ENCODE data around the gene TFEB.

Gene TFEB

DNA sequence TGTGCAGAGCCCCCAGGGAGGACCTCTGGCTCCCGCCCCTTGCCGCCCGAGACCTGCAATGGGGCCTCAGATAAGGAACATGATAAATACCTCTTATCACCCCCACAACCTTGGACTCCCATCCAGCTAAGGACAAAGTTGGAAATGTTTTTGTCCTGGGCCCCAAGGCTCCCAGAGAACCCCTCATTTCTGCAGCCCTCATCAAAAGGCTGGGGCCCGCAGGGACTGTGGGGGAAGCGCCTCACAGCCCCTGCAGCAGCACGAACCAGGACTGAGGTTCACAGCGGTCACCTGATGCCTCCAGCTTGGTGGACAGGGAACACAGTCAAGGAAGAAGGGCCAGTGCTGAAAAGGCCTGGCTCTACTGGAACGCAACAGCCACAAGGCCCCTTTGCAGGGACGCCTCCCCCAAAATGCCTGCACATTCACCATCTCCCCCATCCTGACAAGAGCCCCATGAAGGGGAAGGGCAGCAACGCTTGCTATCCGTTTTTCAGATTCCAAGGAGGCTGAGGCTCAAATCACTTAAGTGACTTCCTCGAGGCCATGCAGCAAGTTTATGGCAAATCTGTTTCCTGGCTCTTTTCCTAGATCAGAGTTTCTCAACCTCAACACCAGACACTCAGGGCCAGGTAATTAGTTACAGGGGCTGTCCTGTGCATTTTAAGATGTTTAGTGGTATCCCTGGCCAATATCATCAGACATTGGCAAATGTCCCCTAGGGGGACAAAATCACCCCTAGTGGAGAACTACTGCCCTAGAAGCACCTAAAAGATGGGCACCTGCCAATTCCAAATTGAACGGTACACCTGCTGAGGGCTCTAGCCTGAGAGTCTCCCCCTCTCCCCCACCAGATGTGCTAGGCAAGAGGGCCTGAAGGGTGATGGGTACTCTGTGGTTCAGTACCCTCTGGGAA, 10.6 kb downstream of the TFEB start:
- DNase-seq (ENCODE audit: insufficient read length, low spot score) (no peak), FAIRE-seq (no peak)

DNA sequence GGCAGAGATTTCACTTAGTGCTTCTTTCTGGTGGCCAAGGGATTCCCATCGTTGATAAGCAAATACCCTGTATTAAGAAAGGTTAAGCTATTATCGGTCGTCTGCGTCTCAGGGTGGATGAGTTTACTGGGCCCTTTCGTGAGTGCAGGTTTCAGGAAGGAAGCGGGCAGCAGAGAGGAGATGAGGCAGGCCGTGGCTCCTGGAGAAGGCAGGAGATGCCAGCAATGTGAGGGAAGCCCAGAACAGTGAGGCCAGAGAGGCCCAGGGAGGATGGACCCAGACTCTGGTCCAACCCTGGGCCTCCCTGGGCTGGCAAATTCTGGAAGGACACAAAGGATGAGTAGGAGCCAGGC, 11.2 kb downstream of the TFEB start:
- FAIRE-seq (no peak), DNase-seq (ENCODE audit: insufficient read length, low spot score) (no peak)

DNA sequence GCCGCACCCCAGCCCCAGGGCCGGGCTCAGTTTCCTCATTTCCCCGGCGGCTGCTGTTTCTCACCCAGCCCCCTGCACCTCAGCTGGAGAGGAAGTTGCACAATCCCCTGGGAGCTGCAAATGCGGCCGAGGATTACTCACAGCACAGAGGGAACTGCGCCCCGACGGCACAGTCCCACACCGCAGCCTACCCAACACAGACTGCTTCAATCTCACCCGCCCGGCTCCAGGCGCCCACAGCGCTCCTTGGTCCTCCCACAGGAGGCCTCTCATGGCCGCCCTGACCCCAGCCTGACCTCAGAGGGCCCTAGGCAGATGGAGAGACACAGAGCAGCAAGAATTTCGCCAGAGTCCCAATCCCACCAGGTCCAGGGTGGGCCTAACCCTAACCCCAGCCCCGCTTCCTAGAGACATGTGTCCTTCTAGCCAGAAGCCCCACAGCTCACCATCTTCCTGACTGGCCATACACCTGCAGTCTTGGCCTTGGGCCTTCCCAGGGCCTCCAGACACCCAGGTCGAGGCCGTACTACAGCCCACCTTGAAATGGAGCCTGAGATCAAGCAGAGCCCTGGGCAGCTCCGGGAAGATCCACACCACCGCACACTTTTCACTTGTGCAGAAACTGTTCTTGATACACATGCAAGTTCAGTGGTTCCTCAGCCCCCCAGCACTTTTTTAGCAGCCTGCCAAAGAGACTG, 11.7 kb downstream of the TFEB start:
- DNase-seq (ENCODE audit: insufficient read length, low spot score) (peak; percentile 94), FAIRE-seq (peak; percentile 55)

DNA sequence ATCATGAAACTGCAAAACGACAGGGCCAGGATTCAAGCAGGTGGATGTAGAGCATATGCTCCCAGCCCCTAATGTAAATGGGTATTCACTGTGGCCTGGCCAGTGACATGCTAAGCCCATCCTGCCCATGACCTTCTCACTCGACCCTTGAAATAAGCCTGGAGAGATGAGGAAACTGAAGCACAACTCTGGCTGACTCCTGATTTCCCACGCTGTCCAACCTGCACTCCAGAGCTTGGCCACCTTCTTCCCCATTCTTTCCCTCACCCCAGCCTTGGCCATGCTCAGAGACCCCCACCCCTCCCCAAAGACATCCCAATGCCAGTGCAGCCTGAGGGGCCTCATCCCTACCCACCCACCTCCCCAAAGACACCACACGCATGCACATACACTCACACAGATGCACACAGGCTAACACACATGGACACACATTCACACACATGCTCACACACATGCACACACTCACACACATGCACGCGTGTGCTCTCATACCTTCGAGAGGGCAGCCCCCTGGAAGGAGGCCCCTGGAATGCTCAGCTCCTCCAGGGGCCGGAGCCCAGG, 12.4 kb downstream of the TFEB start:
- FAIRE-seq (peak; percentile 65), DNase-seq (ENCODE audit: insufficient read length, low spot score) (no peak)

DNA sequence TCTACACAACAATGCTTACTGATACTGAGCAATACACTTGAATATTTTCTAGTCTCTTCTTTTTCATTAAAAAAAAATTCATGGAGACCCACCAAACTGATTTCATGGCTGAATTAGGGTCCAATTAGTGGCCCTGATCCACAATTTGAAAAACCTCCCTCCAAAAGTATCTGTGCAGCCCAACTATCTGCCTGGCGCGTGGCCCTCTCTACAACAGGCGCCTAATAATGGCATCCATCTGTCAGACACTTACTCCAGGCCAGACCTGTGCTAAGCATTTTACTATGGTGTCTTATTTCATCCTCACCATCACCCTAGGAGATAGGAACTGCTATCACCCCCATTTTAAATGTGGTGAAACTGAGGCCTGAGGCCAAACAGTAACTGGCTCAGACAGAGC, 14.0 kb downstream of the TFEB start:
- FAIRE-seq (no peak), DNase-seq (ENCODE audit: insufficient read length, low spot score) (no peak)

DNA sequence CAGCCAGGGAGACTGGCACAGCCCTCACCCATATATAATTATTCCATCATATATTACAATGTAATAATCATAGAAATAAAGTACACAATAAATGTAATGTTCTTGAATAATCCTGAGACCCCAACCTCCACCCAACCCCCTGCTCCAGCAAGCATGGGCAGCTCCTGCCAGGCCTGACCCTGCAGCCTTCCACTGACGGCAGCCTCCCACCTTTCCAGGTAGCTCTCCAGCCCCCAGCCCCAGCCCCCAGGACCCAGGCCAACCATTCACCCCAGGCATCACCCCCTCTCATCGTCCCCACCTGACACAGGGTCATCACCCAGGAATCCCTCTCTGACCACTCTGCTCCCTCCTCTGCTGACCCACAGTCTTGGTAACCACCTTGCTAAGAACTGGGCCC, 14.6 kb downstream of the TFEB start:
- DNase-seq (ENCODE audit: insufficient read length, low spot score) (no peak), FAIRE-seq (no peak)

DNA sequence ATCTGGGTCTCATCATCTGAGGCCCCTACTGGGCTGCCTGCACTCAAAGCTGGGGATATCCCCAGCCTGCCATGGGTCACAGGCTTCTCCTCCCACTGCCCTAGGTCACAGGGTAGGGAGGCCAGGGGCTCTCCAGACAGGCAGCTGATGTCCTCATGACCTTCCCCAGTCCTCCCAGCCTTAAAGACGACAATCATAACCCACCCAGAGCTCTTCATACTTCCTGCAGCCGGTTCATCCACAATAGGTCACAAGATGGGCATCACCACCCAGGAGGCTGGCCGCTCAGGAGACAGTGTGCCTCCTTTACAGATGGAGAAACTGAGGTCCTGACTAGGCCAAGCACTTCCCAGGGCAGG, 15.2 kb downstream of the TFEB start:
- no peak for FAIRE-seq
- no peak for DNase-seq (ENCODE audit: insufficient read length, low spot score)

DNA sequence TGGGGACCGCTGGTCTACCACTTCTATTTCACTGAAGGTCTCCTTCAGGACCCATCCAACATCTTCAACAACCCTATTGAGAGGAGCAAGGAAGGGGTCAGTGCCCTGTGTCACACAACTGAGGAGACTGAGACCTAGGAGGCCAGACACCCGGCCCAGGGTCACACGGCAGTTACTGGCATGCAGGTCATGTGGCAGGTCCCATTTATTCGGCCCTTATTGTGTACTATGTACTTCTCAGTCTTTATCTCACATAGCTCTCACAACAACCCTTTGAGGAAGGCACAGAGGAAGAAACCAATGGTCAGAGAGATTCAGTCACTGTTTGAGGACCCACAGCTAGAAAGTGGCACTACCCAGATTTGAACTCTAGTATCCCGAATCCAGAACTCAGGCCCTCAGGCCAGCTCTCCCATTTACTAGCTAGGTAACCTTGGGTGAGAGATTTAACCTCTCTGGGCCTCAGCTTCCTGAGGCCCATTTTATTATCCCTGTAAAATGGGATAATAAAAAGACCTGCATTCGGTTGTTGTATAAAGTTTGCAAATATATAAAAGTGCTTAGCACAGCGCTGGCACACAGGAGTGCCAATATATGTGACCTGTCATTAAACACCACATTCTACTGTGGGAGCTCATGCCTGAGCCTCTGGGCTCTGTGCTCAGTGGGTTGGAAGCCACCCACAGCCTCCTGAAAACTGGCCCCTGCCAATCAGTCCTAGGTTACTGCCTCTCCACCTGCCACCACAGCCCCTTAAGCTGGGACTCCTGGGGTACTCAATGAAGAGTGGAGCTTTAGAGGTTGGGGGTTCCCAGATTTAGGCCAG, 15.8 kb downstream of the TFEB start:
- DNase-seq (ENCODE audit: insufficient read length, low spot score), result no peak
- no peak for FAIRE-seq

DNA sequence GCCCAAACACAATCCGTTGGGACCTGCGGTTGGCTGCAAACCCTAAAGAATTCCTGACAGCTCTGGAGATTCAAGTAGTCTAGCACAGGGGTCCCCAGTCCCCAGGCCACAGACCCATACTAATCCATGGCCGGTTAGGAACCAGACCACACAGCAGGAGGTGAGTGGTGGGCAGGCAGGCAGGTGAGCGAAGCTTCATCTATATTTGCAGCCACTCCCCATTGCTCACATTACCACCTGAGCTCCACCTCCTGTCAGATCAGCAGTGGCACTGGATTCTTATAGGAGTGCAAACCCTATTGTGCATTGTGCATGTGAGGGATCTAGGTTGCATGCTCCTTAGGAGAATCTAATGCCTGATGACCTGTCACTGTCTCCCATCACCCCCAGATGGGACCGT, 16.6 kb downstream of the TFEB start:
- DNase-seq (ENCODE audit: insufficient read length, low spot score) (no peak), FAIRE-seq (no peak)

DNA sequence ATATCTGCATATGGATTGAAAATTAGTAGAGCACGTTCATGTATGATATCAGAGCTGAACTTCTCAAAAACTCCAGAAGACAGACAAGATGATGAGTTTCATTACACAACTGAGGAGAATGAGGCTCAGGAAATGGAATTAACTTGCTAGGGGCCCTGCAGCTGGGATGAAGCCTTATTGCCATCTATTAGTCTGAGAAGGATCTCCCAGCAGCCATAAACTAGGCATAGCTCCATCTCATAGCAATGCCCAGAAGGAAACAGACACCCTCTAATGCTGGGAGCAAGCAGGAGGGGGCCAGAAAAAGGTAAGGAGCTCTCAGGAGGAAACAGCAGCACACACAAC, 18.0 kb downstream of the TFEB start:
- FAIRE-seq (no peak), DNase-seq (ENCODE audit: insufficient read length, low spot score) (no peak)

DNA sequence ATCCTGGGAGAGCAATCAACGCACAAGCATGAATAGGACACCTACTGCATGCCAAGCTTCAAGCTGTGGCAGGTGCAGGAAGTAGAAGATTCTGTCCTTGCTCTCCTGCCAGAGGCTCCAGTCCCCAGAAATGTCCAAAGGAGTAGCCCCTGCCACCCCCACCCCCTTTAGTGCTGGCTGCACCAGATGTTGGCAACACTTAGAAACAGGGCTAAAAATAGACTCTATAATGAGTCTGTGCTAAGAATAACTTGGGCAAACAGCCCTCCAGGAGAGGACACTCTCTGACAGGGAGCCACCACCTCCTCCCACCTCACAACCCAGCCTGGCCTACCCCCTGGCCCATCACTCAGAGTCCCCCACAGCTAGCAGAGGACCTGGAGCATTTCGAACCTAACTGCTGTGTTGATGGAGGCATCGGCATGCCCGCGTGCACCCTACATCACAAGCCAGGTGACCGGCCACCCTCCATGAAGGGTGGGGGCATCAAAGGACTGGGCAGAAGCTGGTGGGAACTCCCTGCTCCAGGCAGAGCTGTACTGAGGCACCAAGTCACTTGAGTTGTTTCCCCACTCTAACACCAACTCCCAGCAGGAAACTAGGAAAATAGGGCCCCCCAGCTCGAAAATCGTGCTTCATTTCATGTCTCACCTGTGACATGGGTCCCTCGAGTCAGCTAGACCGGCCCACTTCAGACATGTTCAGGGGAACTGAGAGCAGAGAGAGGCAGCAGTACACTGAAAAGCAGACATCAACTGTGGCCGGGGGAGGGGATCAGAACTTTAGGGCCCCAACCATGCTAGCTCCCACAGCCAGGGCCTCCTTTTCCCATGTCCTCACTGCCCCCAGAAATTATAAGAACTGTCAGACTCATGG, 18.7 kb downstream of the TFEB start:
- FAIRE-seq, result no peak
- no peak for DNase-seq (ENCODE audit: insufficient read length, low spot score)

DNA sequence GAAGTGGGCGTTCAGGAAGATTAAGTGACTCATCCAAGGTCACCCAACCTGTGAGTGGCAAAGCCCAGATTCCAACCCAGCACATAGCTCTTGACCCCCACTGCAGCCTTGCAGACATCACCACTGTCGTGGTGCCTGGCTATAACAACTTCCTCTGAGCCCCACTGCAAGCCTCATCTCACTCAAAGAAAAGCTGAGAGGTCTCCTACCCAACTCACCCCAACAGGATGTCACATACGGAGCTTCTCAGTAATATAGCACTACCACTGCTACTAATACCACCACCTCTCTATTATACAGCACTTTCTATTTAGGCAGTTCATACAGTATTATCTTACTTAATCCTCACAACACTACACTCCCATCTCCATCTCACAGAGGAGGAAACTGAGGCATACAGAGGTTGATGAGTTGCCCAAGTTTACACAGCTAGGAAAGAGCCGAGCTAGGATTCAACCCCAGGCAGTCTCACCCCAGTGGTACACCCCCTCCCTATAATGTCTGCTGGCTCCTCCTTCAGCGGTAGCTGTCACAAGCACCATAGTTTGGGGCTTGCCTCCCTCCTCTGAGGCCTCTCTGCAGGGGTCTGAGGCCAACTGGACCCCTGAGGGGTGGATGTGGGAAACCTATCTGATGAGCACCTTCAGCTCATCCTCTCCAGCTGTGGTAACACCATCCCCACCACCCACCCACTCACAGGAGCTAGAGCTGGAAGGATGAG, 19.5 kb downstream of the TFEB start:
- FAIRE-seq (no peak), DNase-seq (ENCODE audit: insufficient read length, low spot score) (no peak)

DNA sequence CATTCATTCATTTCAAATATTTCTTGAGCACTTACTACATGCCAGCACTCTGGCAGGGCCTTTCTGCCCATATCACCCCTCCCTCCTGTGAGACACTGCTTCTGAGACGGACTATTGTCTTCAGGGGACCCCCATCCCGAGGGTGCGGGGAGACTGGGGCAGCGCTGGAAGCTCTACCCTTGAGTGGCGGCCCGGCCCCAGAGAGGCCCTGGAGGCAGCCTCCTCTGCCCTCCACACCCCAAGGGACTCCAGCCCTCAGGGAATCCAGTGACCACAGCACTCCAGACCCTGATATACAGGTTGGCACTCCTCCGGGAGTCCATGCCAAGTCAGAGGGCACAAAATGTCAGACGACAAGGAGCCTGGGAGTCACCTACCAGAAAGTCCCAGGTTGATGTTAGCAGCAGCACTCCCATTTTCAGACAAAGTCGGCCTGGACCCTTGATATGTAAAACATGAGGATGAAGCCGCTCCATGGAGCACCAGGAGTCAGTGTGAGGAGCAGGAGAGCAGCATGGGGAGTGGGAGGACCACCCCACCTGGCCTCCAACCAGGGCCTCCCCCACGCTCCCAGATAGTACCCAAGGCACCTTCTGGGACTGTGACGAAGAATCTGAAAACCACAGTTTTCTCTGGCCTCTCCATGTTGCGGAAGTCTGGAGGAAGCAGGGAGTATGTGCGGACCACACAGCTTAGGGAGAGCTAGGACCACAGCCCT, 20.7 kb downstream of the TFEB start:
- DNase-seq (ENCODE audit: insufficient read length, low spot score) (no peak), FAIRE-seq (no peak)

DNA sequence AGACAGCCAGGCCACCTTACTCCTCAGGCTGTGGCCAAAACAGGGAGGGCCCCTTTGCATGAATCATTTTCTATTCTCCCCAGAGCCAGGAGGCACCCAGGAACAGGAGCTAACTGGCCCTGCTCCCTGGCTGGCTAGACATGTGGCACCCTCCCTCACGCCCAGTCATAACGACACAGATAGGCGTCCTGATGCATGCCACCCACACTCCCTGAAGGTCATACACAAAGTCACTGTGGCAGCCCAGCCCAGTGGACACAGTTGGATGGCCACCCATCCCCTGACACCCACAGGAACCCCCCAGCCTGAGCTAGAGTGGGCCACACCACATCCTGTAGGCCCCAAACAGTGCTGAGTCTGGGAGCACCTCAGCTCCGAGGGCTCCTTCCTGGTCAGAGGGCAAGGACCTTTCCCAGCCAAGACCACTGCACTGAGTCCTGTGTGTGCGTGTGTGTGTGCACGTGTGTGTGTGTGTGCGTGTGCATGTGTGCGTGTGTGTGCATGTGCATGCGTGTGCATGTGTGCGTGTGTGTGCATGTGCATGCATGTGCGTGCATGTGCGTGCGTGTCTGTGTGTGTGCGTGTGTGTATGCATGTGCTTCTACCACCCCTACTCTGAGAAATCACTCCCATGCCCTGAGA, 21.6 kb downstream of the TFEB start:
- peak; percentile 92 for FAIRE-seq
- no peak for DNase-seq (ENCODE audit: insufficient read length, low spot score)

DNA sequence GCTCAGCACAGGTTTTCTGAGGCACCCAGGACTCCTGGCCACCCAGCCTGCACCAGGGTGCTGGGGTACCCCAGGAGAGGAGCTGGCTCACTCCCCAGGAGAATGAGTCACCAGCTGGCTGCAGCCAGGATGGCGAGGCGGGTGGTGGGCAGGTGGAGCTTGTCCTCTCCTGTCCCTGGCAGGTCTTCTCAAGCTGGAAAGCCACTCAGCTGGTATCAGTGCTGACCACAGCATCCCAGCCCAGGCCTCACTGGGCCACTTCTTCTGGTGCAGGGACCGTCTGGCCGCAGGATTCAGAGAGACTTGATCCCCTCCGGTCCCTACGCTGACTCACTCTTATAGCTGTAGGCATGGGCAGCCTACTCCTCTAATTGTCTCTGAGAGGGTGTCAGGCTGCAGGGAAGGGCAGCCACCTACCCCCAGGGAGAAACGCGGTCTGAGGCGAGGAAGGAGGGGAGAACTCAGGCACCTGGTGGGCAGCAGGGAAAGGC, 22.2 kb downstream of the TFEB start:
- peak; percentile 84 for DNase-seq (ENCODE audit: insufficient read length, low spot score)
- no peak for FAIRE-seq

DNA sequence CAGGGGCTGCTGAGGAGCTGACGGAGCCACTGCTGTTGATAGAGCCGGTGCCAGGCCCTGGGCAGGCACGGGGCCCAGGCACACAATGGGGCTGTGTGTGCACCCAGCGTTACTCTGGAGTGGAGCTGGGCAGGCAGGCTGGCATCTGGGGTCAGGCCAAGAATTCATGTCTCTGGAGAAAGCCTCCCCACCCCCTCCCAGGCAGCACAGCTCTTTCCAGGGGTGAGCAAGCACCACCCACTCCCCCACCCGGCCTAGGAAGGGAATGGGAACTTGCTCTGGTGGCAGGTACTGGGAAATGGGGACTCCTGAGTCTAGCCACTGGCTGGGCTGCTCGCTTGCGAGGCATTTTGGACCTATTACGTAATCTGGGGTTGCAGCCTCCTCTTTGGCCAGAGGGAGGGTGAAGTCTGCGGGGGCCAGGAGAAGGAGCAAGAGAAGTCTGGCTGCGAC, 22.7 kb downstream of the TFEB start:
- FAIRE-seq (no peak), DNase-seq (ENCODE audit: insufficient read length, low spot score) (no peak)

DNA sequence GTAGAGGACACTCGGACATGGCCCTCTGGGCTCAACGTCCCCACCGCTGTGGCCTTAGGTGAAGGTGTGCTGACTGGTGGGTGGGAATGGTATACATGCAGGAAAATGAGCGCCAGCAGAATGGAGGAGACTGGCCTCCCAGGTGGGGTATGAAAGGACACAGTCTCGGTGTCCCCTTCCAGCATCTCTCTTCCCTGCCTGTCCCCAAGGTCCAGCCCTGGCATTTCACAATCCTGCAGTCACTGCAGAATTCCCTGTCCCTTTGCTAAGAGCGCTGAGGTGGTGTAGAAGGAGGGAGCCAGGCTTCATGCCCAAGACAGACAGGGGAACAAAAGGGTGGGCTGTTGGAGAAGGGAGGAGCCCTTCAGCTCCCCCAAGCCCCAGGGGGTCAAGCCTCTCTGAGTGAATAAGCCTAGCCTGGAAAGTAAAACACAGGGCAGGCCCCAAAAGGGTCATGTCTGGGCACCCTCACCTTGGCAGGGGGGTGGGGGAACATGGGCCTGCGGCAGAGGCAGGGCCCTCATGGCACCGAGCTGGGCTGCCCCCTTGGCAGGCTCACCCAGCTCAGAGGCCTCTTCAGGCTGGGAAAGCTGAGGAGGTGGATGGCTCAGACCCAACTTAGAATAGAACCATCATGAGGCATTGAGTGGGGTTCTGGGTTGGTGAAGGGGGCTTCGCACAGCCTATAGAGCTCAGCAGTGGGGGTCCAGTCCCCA, 23.9 kb downstream of the TFEB start:
- FAIRE-seq (no peak), DNase-seq (ENCODE audit: insufficient read length, low spot score) (no peak)

DNA sequence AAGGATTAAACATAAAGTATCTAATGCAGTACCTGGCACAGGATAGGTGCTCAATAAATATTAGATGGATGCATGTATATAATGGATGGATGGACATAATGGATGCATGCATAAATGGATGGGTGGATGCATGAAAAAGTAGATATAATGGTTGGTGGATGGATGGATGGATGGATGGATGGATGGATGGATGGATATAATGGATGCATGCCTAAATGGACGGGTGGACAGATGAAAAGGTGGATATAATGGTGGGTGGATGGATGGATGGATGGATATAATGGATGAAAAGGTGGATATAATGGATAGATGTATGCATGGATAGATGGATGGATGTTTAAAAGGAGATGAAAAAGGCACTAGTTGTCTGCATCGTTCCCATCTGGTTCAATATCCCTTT, 26.0 kb downstream of the TFEB start:
- no peak for DNase-seq (ENCODE audit: insufficient read length, low spot score)
- no peak for FAIRE-seq
